ENCODE results near the gene PNPLA2. TPM values are rescaled to one million over a fixed set of nuclear protein-coding genes. Genes with fewer than 3 reads are reported as not detected.

Gene PNPLA2
- total RNA-seq, 4 donors from 2014 or later: 58.9 to 93.3 (median 91.7) TPM

- intact Hi-C loops (cut with DNase I; ENCODE audit: low total_unique reads): no loop called here
- ATAC-seq: no peak
Measured at GRCh38 chr11:790721-791564, 27.8 kb upstream of the PNPLA2 start.

GRCh38 chr11:791658-792534, 26.8 kb upstream of the PNPLA2 start:
- Histone ChIP-seq H3K36me3 (no peaks in the 10 kb centered on the region), H3K4me3 (no peak overlapping the region), H3K27me3 (peaks cover 41 to 60% (median 55%) of the 10 kb centered on the region in 3 donors), H3K27ac (no peak overlapping the region), H3K4me1 (peaks cover 4 to 19% of the 10 kb centered on the region in 2 donors), H3K9me3 (no peaks in the 10 kb centered on the region)
- in situ Hi-C loops (cut with MboI; ENCODE audit: low sequenced_read_pairs in 4 of 4): no loop called here
- intact Hi-C loops (cut with DNase I; ENCODE audit: low total_unique reads): no loop called here
- no peak for TF ChIP-seq POLR2A (IDR thresholded peaks at IDR 0.05)
- no peak for TF ChIP-seq CTCF (IDR thresholded peaks at IDR 0.05 in 4 of 5, conservative IDR thresholded peaks at IDR 0.05 in 1 of 5)
- no peak for ATAC-seq
- DNase-seq: no peak

More at GRCh38 chr11:790721-791564, 27.8 kb upstream of the PNPLA2 start:
- no peaks in the 10 kb centered on the region for H3K36me3 ChIP-seq
- DNase-seq: no peak
- in situ Hi-C loops (cut with MboI; ENCODE audit: low sequenced_read_pairs in 4 of 4): no loop called here
- no peak overlapping the region for H3K27ac ChIP-seq
- H3K4me1 ChIP-seq: peaks cover 3 to 10% of the 10 kb centered on the region in 2 donors
- no peak for TF ChIP-seq POLR2A (IDR thresholded peaks at IDR 0.05)
- H3K9me3 ChIP-seq: no peaks in the 10 kb centered on the region
- peaks cover 41 to 59% (median 55%) of the 10 kb centered on the region in 3 donors for H3K27me3 ChIP-seq
- no peak overlapping the region for H3K4me3 ChIP-seq

GRCh38 chr11:792535-792821, 26.2 kb upstream of the PNPLA2 start:
- ATAC-seq: no peak
- in situ Hi-C loops (cut with MboI; ENCODE audit: low sequenced_read_pairs in 4 of 4) (no loop called here), intact Hi-C loops (cut with DNase I; ENCODE audit: low total_unique reads) (no loop called here)
- no peak for DNase-seq
- no peaks in the 10 kb centered on the region for H3K9me3 ChIP-seq
- no peak overlapping the region for H3K4me3 ChIP-seq
- H3K36me3 ChIP-seq: no peaks in the 10 kb centered on the region
- peaks cover 7 to 25% of the 10 kb centered on the region in 2 donors for H3K4me1 ChIP-seq
- H3K27ac ChIP-seq: no peak overlapping the region
- peaks cover 41 to 60% (median 55%) of the 10 kb centered on the region in 3 donors for H3K27me3 ChIP-seq
- no peak for TF ChIP-seq CTCF (IDR thresholded peaks at IDR 0.05 in 4 of 5, conservative IDR thresholded peaks at IDR 0.05 in 1 of 5)

- TF ChIP-seq POLR2A (IDR thresholded peaks at IDR 0.05): no peak
- no peak for TF ChIP-seq CTCF (IDR thresholded peaks at IDR 0.05 in 4 of 5, conservative IDR thresholded peaks at IDR 0.05 in 1 of 5)
- intact Hi-C loops (cut with DNase I; ENCODE audit: low total_unique reads) (no loop called here), in situ Hi-C loops (cut with MboI; ENCODE audit: low sequenced_read_pairs in 4 of 4) (no loop called here)
- DNase-seq (no peak), ATAC-seq (no peak)
- Histone ChIP-seq H3K27me3 (peaks cover 39 to 60% (median 55%) of the 10 kb centered on the region in 3 donors), H3K36me3 (no peaks in the 10 kb centered on the region), H3K4me1 (peaks cover 9 to 29% of the 10 kb centered on the region in 2 donors), H3K27ac (no peak overlapping the region), H3K9me3 (no peaks in the 10 kb centered on the region), H3K4me3 (no peak overlapping the region)
Measured at GRCh38 chr11:792873-793272, 25.8 kb upstream of the PNPLA2 start.

- no peak overlapping the region for H3K4me3 ChIP-seq
- no peaks in the 10 kb centered on the region for H3K9me3 ChIP-seq
- H3K27ac ChIP-seq: no peak overlapping the region
- DNase-seq (no peak), ATAC-seq (no peak)
- no peaks in the 10 kb centered on the region for H3K36me3 ChIP-seq
- no peak for TF ChIP-seq CTCF (IDR thresholded peaks at IDR 0.05 in 4 of 5, conservative IDR thresholded peaks at IDR 0.05 in 1 of 5)
- no peak for TF ChIP-seq POLR2A (IDR thresholded peaks at IDR 0.05)
- intact Hi-C loops (cut with DNase I; ENCODE audit: low total_unique reads): no loop called here
- peaks cover 34 to 54% (median 52%) of the 10 kb centered on the region in 3 donors for H3K27me3 ChIP-seq
- H3K4me1 ChIP-seq: peaks cover 11 to 33% of the 10 kb centered on the region in 2 donors
- in situ Hi-C loops (cut with MboI; ENCODE audit: low sequenced_read_pairs in 4 of 4): no loop called here
Measured at GRCh38 chr11:793556-793955, 25.2 kb upstream of the PNPLA2 start.

All from gastrocnemius medialis (tissue), 4 donors.